ENCODE results near the gene ZYX. TPM values are rescaled to one million over a fixed set of nuclear protein-coding genes. Genes with fewer than 3 reads are reported as not detected.

The ZYX gene
- total and polyA plus RNA-seq, 2 of the 13 experiments (the other 11 are each of a cell fraction or from before 2014, with no cell fraction given): 9.9 to 13.7 TPM

DNA sequence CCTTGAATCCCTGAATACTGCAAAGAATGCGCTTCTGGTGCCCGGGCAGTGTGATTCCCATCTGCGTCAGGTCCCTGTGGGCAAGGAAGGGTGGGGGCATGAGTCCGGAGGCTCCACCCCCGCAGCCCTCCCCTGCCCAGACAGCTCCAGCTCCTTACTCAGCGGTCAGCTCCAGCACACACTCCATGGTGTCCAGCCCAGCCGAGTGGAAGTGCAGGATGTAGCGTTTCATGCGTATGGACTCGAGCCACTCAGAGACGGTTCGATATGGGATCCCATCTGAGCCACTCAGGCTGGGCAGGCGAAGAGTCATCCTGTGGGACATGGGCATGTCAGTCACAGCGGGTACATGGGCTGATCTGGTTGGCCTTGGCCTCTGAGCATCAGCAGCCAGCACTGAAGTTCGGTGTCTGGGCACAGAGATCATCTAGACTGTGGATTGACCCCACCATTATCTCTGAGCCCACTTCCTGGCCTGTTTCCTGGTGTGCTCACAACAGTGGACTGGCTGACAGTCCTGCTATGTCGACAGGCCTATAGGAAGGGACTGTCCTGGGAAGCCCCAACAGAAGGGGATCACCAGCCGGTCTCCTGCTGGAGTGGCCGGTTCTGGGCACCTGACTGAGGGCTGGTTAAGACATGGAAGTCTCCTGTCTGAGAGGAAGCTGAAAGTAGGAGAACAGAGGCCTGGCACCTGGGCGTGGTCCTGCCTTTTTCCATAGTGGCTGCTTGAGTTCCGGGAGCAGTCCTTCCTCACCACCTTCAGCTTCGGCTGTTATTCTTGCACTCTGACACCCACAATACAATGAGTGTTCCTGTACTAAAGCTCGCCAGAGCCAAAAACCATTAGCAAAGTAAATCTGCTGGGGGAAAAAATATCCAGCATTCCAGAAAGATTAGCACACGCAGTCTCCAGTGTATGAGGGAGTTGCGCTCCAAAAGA lies 10.6 kb downstream of the ZYX start (continued):
- TF ChIP-seq, protein P1, sequence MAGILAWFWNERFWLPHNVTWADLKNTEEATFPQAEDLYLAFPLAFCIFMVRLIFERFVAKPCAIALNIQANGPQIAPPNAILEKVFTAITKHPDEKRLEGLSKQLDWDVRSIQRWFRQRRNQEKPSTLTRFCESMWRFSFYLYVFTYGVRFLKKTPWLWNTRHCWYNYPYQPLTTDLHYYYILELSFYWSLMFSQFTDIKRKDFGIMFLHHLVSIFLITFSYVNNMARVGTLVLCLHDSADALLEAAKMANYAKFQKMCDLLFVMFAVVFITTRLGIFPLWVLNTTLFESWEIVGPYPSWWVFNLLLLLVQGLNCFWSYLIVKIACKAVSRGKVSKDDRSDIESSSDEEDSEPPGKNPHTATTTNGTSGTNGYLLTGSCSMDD (CRISPR knock-in tag; IDR thresholded peaks at IDR 0.05): no peak
- TF ChIP-seq, protein P2, sequence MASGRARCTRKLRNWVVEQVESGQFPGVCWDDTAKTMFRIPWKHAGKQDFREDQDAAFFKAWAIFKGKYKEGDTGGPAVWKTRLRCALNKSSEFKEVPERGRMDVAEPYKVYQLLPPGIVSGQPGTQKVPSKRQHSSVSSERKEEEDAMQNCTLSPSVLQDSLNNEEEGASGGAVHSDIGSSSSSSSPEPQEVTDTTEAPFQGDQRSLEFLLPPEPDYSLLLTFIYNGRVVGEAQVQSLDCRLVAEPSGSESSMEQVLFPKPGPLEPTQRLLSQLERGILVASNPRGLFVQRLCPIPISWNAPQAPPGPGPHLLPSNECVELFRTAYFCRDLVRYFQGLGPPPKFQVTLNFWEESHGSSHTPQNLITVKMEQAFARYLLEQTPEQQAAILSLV (CRISPR knock-in tag; IDR thresholded peaks at IDR 0.05; ENCODE audit: borderline replicate concordance): peak; percentile 80; the same call in 1 of the 2 replicates
- no peak for TF ChIP-seq XRCC5 (optimal IDR thresholded peaks at IDR 0.05; ENCODE audit: low read length)
- no peak for TF ChIP-seq SYNCRIP (IDR thresholded peaks at IDR 0.05; ENCODE audit: insufficient read depth, low read depth, low read length)
- TF ChIP-seq, protein P3, sequence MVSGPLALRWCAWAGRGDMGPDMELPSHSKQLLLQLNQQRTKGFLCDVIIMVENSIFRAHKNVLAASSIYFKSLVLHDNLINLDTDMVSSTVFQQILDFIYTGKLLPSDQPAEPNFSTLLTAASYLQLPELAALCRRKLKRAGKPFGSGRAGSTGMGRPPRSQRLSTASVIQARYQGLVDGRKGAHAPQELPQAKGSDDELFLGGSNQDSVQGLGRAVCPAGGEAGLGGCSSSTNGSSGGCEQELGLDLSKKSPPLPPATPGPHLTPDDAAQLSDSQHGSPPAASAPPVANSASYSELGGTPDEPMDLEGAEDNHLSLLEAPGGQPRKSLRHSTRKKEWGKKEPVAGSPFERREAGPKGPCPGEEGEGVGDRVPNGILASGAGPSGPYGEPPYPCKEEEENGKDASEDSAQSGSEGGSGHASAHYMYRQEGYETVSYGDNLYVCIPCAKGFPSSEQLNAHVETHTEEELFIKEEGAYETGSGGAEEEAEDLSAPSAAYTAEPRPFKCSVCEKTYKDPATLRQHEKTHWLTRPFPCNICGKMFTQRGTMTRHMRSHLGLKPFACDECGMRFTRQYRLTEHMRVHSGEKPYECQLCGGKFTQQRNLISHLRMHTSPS (CRISPR knock-in tag; IDR thresholded peaks at IDR 0.05; ENCODE audit: low read depth): peak; percentile 90
- TF ChIP-seq, protein P4, sequence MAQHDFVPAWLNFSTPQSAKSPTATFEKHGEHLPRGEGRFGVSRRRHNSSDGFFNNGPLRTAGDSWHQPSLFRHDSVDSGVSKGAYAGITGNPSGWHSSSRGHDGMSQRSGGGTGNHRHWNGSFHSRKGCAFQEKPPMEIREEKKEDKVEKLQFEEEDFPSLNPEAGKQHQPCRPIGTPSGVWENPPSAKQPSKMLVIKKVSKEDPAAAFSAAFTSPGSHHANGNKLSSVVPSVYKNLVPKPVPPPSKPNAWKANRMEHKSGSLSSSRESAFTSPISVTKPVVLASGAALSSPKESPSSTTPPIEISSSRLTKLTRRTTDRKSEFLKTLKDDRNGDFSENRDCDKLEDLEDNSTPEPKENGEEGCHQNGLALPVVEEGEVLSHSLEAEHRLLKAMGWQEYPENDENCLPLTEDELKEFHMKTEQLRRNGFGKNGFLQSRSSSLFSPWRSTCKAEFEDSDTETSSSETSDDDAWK (CRISPR knock-in tag; IDR thresholded peaks at IDR 0.05): no peak
- 0 out of 2 replicates have a peak, but pooled peaks have one; percentile 29 for TF ChIP-seq MED1 (CRISPR knock-in tag; IDR thresholded peaks at IDR 0.05)
- no peak for TF ChIP-seq ZNF256 (CRISPR knock-in tag; conservative IDR thresholded peaks at IDR 0.05)
- TF ChIP-seq ZNF484 (CRISPR knock-in tag; IDR thresholded peaks at IDR 0.05; ENCODE audit: borderline replicate concordance, low read depth): no peak
- no peak for TF ChIP-seq ZSCAN22 (CRISPR knock-in tag; IDR thresholded peaks at IDR 0.05)
- TF ChIP-seq ZNF839 (CRISPR knock-in tag; IDR thresholded peaks at IDR 0.05; ENCODE audit: borderline replicate concordance): no peak; the same call in 1 of the 2 replicates
- TF ChIP-seq HNF4A (CRISPR knock-in tag; IDR thresholded peaks at IDR 0.05): peak; percentile 72
- TF ChIP-seq, protein P5, sequence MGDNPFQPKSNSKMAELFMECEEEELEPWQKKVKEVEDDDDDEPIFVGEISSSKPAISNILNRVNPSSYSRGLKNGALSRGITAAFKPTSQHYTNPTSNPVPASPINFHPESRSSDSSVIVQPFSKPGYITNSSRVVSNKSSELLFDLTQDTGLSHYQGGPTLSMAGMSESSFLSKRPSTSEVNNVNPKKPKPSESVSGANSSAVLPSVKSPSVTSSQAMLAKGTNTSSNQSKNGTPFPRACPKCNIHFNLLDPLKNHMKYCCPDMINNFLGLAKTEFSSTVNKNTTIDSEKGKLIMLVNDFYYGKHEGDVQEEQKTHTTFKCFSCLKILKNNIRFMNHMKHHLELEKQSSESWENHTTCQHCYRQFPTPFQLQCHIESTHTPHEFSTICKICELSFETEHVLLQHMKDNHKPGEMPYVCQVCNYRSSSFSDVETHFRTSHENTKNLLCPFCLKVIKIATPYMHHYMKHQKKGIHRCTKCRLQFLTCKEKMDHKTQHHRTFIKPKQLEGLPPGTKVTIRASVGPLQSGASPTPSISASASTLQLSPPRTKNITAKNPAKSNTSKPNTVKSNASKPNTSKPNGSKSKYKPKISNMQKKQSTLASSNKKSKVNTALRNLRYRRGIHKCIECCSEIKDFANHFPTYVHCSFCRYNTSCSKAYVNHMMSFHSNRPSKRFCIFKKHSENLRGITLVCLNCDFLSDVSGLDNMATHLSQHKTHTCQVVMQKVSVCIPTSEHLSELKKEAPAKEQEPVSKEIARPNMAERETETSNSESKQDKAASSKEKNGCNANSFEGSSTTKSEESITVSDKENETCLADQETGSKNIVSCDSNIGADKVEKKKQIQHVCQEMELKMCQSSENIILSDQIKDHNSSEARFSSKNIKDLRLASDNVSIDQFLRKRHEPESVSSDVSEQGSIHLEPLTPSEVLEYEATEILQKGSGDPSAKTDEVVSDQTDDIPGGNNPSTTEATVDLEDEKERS (CRISPR knock-in tag; IDR thresholded peaks at IDR 0.05): no peak
- no peak for TF ChIP-seq ZNF879 (CRISPR knock-in tag; IDR thresholded peaks at IDR 0.05)
- TF ChIP-seq HES4 (CRISPR knock-in tag; IDR thresholded peaks at IDR 0.05; ENCODE audit: borderline replicate concordance): no peak
- TF ChIP-seq IKZF1 (IDR thresholded peaks at IDR 0.05): no peak
- TF ChIP-seq DR1 (CRISPR knock-in tag; IDR thresholded peaks at IDR 0.05): no peak
- TF ChIP-seq ONECUT2 (CRISPR knock-in tag; IDR thresholded peaks at IDR 0.05): no peak

All from HepG2 (cell line).